ENCODE results near the gene FXYD7.

- no peak for TF ChIP-seq POLR2A (IDR thresholded peaks at IDR 0.05)
- no peak for TF ChIP-seq CTCF (IDR thresholded peaks at IDR 0.05)
Measured at GRCh38 chr19:35108730-35109129, 34.3 kb upstream of the FXYD7 start.

All from lower leg skin (tissue), 3 donors.